GM12878 (cell line): Measurements from ENCODE around the gene GLA. TPM values are rescaled to one million over a fixed set of nuclear protein-coding genes. Genes with fewer than 3 reads are reported as not detected.

Experiments
- ATAC-seq: fragments of 200-7000 bp; cut with Tn5 transposase; 3 replicates; pipeline ENCODE4 v1.9.1; 2020; ENCODE audit warnings: mild to moderate bottlenecking, moderate library complexity
- BruUV-seq: library from RNA; stranded (reverse); fragments of 400-500 nt; replicated peaks from 2 replicates; lab custom pipeline; 2021; lab: Mats Ljungman, UMichigan
- CTCF ChIA-PET: fragments of 300-600 bp; sonication (Branson Sonifier 250); formaldehyde crosslinking; extraction: SDS; loops from one replicate; lab custom pipeline; 2021; ENCODE audit warnings: inconsistent platforms; lab: Yijun Ruan, JAX
- POLR2A ChIA-PET: fragments of 350-600 bp; formaldehyde crosslinking; extraction: SDS; loops from one replicate; lab custom pipeline; 2021; ENCODE audit warnings: inconsistent platforms; lab: Charles Lee
- RAD21 ChIA-PET: fragments of 300-600 bp; sonication (Branson Sonifier 250); formaldehyde crosslinking; loops from one replicate; lab custom pipeline; 2023; ENCODE audit warnings: antibody characterized with exemption; ENCODE audit not compliant: unreplicated experiment; lab: Charles Lee
- SMC1A ChIA-PET: fragments of 300-600 bp; sonication (Branson Sonifier 250); formaldehyde crosslinking; loops from one replicate; lab custom pipeline; 2023; ENCODE audit not compliant: unreplicated experiment, uncharacterized antibody; lab: Charles Lee
- DNase-seq: peaks from one replicate; pipeline ENCODE4 v3.0.0-alpha.2; 2011; ENCODE audit warnings: low read depth, low spot score
- FAIRE-seq: peaks from 3 replicates; lab custom pipeline; 2011; peaks lifted over from hg19 to GRCh38; lab: Jason Lieb, UNC
- H2AFZ ChIP-seq: 2 replicates; pipeline ENCODE4 v1.6.0; 2011; ENCODE audit warnings: low read depth, low read length, control low read depth; ENCODE audit not compliant: control insufficient read depth
- H3K27ac ChIP-seq: 2 replicates; pipeline ENCODE4 v1.5.1; 2011; ENCODE audit warnings: control low read depth; ENCODE audit not compliant: control insufficient read depth, insufficient read depth
- H3K27me3 ChIP-seq, 2 experiments: replicated peaks in 1 of 2; 2 replicates each; pipeline versions ENCODE4 v1.6.0 to v1.6.1; 2011; ENCODE audit warnings: low read length in 1 of 2; ENCODE audit not compliant: control insufficient read depth in 2 of 2, insufficient read depth in 2 of 2
- H3K36me3 ChIP-seq, 2 experiments: 2 replicates each; pipeline ENCODE4 v1.5.1; 2011; ENCODE audit warnings: low read length in 1 of 2; ENCODE audit not compliant: control insufficient read depth in 2 of 2, insufficient read depth in 2 of 2
- H3K4me1 ChIP-seq: 2 replicates; pipeline ENCODE4 v1.6.1; 2011; ENCODE audit warnings: mild to moderate bottlenecking, low read length, moderate library complexity, mixed read lengths; ENCODE audit not compliant: control insufficient read depth, insufficient read depth
- H3K4me2 ChIP-seq: 2 replicates; pipeline ENCODE4 v1.6.0; 2011; ENCODE audit warnings: control low read depth; ENCODE audit not compliant: control insufficient read depth, insufficient read depth
- H3K4me3 ChIP-seq: fragments of 200-600 bp; sonication (generic); 2 replicates; pipeline ENCODE4 v1.5.1; 2016
- H3K79me2 ChIP-seq: 2 replicates; pipeline ENCODE4 v1.6.0; 2011; ENCODE audit warnings: low read length; ENCODE audit not compliant: control insufficient read depth, insufficient read depth
- H3K9ac ChIP-seq: 2 replicates; pipeline ENCODE4 v1.8.0; 2011; ENCODE audit warnings: low read length, control low read depth, mixed read lengths; ENCODE audit not compliant: control insufficient read depth, insufficient read depth
- H3K9me3 ChIP-seq: replicated peaks from 3 replicates; pipeline ENCODE4 v1.5.1; 2011; ENCODE audit warnings: mild to moderate bottlenecking, low read length; ENCODE audit not compliant: control insufficient read depth, insufficient read depth
- H4K20me1 ChIP-seq: 2 replicates; pipeline ENCODE4 v1.6.0; 2011; ENCODE audit not compliant: control insufficient read depth, insufficient read depth
- ASH2L ChIP-seq: fragments of 300-600, 200-600 bp; sonication (generic); IDR thresholded peaks from 2 replicates; pipeline ENCODE4 v1.6.1; 2017; ENCODE audit warnings: low read depth, mild to moderate bottlenecking, borderline replicate concordance
- BMI1 ChIP-seq: fragments of 450-650 bp; IDR thresholded peaks from 2 replicates; pipeline ENCODE4 v1.6.1; 2016; ENCODE audit warnings: mild to moderate bottlenecking, moderate library complexity, borderline replicate concordance
- FOXK2 ChIP-seq: fragments of 450-650 bp; IDR thresholded peaks from 2 replicates; pipeline ENCODE4 v1.6.1; 2017; ENCODE audit warnings: mild to moderate bottlenecking, moderate library complexity
- HDAC6 ChIP-seq: fragments of 200-600 bp; sonication (generic); IDR thresholded peaks from one replicate; pipeline ENCODE4 v1.8.0; 2017; ENCODE audit warnings: antibody characterized with exemption; ENCODE audit not compliant: unreplicated experiment
- JUNB ChIP-seq: IDR thresholded peaks from 2 replicates; pipeline ENCODE4 v1.6.1; 2016; ENCODE audit warnings: antibody characterized with exemption, mild to moderate bottlenecking
- MXI1 ChIP-seq: fragments of 150-350 bp; IDR thresholded peaks from 2 replicates; pipeline ENCODE4 v1.6.1; 2011; ENCODE audit warnings: low read depth, mild to moderate bottlenecking, inconsistent platforms, low read length, improper control_type of control experiment
- MYC ChIP-seq: IDR thresholded peaks from 2 replicates; pipeline ENCODE4 v1.6.1; 2011; ENCODE audit warnings: mild to moderate bottlenecking, low read length, moderate library complexity, inconsistent platforms; ENCODE audit not compliant: insufficient read depth, insufficient replicate concordance, insufficient read length, severe bottlenecking
- PAX5 ChIP-seq: IDR thresholded peaks from 2 replicates; pipeline ENCODE4 v1.6.1; 2011; ENCODE audit warnings: low read depth, low read length, borderline replicate concordance
- YY1 ChIP-seq: IDR thresholded peaks from 2 replicates; pipeline ENCODE4 v1.6.1; 2011; ENCODE audit warnings: low read depth, mild to moderate bottlenecking, low read length
- in situ Hi-C: fragments of 300-500 bp; cut with MboI; formaldehyde crosslinking; loops from 9 replicates; pipeline ENCODE4 v1.14.3; 2018; ENCODE audit warnings: mixed read lengths
- intact Hi-C: fragments of 100-400 bp; cut with micrococcal nuclease; formaldehyde crosslinking; loops from one replicate; pipeline ENCODE4 v1.14.2; 2022; ENCODE audit not compliant: unreplicated experiment
- polyA plus RNA-seq, 11 experiments: library from polyadenylated mRNA; depleted of rRNA in 4 of 11; unstranded in 6 of 11; stranded (reverse) in 5 of 11; fragments of >200 nt; fragmentation: Nextera tagmentation in 4 of 11; fragmentation: Illumina TruSeq in 1 of 11; extraction: Ambion mirVana in 4 of 11; extraction: Trizol in 1 of 11; gene quantifications; 1 replicate in 1 of 11; 2 replicates in 10 of 11; pipeline versions ENCODE4 v1.2.1 to v1.2.3, GENCODE V29; 2011 to 2016; ENCODE audit warnings: inconsistent platforms in 2 of 11, missing spikeins in 2 of 11, low read depth in 1 of 11
- total RNA-seq, 4 experiments: library from RNA; depleted of rRNA in 3 of 4; stranded (reverse); fragments of >200 nt in 3 of 4; fragmentation: Illumina TruSeq in 1 of 4; extraction: Trizol in 1 of 4; gene quantifications; 2 replicates each; pipeline versions ENCODE4 v1.2.1 to v1.2.3, GENCODE V29; 2013 to 2021
- TF ChIP-seq, protein P1 (sequence below): fragments of 450-650 bp; IDR thresholded peaks from 2 replicates; pipeline ENCODE4 v1.6.1; 2016; ENCODE audit warnings: mild to moderate bottlenecking, moderate library complexity, borderline replicate concordance
- TF ChIP-seq, protein P2 (sequence below): fragments of 450-650 bp; IDR thresholded peaks from 2 replicates; pipeline ENCODE4 v1.6.1; 2014; ENCODE audit warnings: mild to moderate bottlenecking
- TF ChIP-seq, protein P3 (sequence below): fragments of 450-650 bp; IDR thresholded peaks from 2 replicates; pipeline ENCODE4 v1.6.1; 2017; ENCODE audit warnings: low read depth, mild to moderate bottlenecking, moderate library complexity
- TF ChIP-seq, protein P4 (sequence below): IDR thresholded peaks from 2 replicates; pipeline ENCODE4 v1.6.1; 2012; ENCODE audit warnings: low read depth, low read length, improper control_type of control experiment

GLA gene
- total and polyA plus RNA-seq, 10 of the 15 experiments (the other 5 are each of a cell fraction or from before 2014, with no cell fraction given), result 23.8 to 66.4 (median 29.1) TPM

DNA sequence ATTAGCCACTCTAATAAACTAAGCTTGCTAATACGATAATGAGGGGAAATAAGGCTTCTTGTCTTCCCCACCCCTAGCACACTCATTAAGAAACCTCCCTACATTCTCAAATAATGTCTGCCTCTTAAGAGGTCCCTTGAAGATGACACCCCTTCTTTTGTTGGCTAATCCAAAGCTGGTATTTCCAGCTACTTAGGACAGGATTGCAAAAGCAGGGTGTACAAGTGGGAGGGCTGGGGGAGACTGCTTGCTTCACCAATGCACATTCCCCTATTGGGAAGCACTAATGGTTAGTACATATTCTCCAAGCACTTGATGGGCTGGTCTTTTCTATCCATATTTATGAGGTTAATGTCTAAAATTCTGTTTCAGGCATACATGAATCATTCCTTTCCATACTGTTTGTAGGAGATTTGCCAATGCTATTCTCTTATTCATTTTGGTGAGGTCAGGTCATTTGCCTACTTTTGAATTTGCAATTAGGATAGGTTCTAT is 42.4 kb downstream of the GLA start (continued):
- TF ChIP-seq, protein P1, sequence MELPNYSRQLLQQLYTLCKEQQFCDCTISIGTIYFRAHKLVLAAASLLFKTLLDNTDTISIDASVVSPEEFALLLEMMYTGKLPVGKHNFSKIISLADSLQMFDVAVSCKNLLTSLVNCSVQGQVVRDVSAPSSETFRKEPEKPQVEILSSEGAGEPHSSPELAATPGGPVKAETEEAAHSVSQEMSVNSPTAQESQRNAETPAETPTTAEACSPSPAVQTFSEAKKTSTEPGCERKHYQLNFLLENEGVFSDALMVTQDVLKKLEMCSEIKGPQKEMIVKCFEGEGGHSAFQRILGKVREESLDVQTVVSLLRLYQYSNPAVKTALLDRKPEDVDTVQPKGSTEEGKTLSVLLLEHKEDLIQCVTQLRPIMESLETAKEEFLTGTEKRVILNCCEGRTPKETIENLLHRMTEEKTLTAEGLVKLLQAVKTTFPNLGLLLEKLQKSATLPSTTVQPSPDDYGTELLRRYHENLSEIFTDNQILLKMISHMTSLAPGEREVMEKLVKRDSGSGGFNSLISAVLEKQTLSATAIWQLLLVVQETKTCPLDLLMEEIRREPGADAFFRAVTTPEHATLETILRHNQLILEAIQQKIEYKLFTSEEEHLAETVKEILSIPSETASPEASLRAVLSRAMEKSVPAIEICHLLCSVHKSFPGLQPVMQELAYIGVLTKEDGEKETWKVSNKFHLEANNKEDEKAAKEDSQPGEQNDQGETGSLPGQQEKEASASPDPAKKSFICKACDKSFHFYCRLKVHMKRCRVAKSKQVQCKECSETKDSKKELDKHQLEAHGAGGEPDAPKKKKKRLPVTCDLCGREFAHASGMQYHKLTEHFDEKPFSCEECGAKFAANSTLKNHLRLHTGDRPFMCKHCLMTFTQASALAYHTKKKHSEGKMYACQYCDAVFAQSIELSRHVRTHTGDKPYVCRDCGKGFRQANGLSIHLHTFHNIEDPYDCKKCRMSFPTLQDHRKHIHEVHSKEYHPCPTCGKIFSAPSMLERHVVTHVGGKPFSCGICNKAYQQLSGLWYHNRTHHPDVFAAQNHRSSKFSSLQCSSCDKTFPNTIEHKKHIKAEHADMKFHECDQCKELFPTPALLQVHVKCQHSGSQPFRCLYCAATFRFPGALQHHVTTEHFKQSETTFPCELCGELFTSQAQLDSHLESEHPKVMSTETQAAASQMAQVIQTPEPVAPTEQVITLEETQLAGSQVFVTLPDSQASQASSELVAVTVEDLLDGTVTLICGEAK, result no peak
- TF ChIP-seq HDAC6 (no peak), ASH2L (no peak)

DNA sequence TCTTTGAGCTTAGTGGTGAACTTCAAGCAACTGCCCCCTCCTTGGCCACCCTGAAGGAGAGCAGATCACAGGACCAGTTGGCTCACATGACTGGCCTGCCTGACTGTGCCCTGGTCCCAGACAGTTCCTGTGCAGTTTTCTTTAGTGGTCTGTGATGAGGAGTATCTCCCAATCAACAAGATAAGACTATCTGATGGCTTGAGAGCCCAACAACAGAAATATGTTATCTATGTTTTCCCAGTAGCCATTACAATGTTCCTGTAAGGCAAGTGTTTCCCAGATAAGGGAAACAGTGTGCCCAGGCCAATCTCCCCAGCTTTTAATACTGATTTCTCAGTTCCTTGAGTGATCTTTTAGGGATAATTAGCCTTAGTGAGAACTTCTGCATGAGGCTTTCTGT is 45.0 kb downstream of the GLA start:
- CTCF ChIA-PET, result no interaction called here
- no TSS peak for BruUV-seq
- no peak for TF ChIP-seq MYC
- no peak for TF ChIP-seq FOXK2
- no peak for TF ChIP-seq BMI1
- TF ChIP-seq, protein P2, sequence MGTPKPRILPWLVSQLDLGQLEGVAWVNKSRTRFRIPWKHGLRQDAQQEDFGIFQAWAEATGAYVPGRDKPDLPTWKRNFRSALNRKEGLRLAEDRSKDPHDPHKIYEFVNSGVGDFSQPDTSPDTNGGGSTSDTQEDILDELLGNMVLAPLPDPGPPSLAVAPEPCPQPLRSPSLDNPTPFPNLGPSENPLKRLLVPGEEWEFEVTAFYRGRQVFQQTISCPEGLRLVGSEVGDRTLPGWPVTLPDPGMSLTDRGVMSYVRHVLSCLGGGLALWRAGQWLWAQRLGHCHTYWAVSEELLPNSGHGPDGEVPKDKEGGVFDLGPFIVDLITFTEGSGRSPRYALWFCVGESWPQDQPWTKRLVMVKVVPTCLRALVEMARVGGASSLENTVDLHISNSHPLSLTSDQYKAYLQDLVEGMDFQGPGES, result no peak
- TF ChIP-seq PAX5, result no peak
- TF ChIP-seq MXI1, result no peak
- TF ChIP-seq YY1, result no peak
- TF ChIP-seq, protein P3, sequence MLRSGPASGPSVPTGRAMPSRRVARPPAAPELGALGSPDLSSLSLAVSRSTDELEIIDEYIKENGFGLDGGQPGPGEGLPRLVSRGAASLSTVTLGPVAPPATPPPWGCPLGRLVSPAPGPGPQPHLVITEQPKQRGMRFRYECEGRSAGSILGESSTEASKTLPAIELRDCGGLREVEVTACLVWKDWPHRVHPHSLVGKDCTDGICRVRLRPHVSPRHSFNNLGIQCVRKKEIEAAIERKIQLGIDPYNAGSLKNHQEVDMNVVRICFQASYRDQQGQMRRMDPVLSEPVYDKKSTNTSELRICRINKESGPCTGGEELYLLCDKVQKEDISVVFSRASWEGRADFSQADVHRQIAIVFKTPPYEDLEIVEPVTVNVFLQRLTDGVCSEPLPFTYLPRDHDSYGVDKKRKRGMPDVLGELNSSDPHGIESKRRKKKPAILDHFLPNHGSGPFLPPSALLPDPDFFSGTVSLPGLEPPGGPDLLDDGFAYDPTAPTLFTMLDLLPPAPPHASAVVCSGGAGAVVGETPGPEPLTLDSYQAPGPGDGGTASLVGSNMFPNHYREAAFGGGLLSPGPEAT, result no peak
- no peak for TF ChIP-seq JUNB
- TF ChIP-seq, protein P4, sequence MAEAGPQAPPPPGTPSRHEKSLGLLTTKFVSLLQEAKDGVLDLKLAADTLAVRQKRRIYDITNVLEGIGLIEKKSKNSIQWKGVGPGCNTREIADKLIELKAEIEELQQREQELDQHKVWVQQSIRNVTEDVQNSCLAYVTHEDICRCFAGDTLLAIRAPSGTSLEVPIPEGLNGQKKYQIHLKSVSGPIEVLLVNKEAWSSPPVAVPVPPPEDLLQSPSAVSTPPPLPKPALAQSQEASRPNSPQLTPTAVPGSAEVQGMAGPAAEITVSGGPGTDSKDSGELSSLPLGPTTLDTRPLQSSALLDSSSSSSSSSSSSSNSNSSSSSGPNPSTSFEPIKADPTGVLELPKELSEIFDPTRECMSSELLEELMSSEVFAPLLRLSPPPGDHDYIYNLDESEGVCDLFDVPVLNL, result no peak

More for the DNA sequence above, 45.0 kb downstream of the GLA start:
- H4K20me1 ChIP-seq, result no peaks in the 10 kb centered on the region
- ChIA-PET RAD21 (no interaction called here), SMC1A (no interaction called here), POLR2A (no interaction called here)
- no peaks in the 10 kb centered on the region for H3K79me2 ChIP-seq
- no peaks in the 10 kb centered on the region for H3K27me3 ChIP-seq
- H3K9me3 ChIP-seq, result no peaks in the 10 kb centered on the region
- no peaks in the 10 kb centered on the region for H3K4me1 ChIP-seq
- DNase-seq (no peak), ATAC-seq (no peak), FAIRE-seq (no peak)
- no peak overlapping the region for H3K9ac ChIP-seq
- peaks cover 8 to 15% of the 10 kb centered on the region in 2 experiments for H3K36me3 ChIP-seq
- intact Hi-C loops, result no loop called here
- no peak overlapping the region for H3K27ac ChIP-seq
- H3K4me2 ChIP-seq, result no peak overlapping the region
- no peak overlapping the region for H2AFZ ChIP-seq
- no peak overlapping the region for H3K4me3 ChIP-seq
- in situ Hi-C loops, result no loop called here
